Neural progenitor cell (in vitro differentiated cells): Measurements from ENCODE around the gene ZNF652.

ENCODE experiments used
- EZH2 ChIP-seq: fragments of 200-600 bp; sonication (generic); IDR thresholded peaks from 2 replicates; pipeline ENCODE4 v1.6.1; 2017; ENCODE audit warnings: antibody characterized with exemption, mild to moderate bottlenecking, moderate library complexity
- EZH2phosphoT487 ChIP-seq: fragments of 200-600 bp; sonication (generic); IDR thresholded peaks from 2 replicates; pipeline ENCODE4 v1.6.1; 2017; ENCODE audit warnings: antibody characterized with exemption
- TF ChIP-seq, protein P1 (sequence below): fragments of 200-600 bp; sonication (generic); IDR thresholded peaks from 2 replicates; pipeline ENCODE4 v1.5.1; 2017; ENCODE audit warnings: antibody characterized with exemption, mild to moderate bottlenecking

DNA sequence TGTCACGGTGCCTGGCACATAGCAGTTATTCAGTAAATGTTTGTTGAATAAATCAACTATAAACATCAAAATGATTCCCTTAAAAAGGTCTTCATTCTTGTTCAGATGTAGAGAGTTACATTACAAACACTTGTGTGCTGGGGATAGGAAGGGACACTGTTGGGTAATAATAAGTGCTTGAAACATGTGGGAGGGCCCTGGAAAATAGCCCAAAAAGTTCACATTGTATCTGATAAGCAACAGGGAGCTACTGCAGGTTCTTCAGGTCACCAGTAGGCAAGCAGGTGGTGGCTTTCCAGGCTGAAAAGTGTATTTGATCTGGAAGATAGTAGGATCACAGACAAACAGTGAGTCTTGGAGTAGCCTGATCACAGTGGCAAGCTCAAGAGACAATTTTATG lies 19.0 kb upstream of the ZNF652 start:
- TF ChIP-seq, protein P1, sequence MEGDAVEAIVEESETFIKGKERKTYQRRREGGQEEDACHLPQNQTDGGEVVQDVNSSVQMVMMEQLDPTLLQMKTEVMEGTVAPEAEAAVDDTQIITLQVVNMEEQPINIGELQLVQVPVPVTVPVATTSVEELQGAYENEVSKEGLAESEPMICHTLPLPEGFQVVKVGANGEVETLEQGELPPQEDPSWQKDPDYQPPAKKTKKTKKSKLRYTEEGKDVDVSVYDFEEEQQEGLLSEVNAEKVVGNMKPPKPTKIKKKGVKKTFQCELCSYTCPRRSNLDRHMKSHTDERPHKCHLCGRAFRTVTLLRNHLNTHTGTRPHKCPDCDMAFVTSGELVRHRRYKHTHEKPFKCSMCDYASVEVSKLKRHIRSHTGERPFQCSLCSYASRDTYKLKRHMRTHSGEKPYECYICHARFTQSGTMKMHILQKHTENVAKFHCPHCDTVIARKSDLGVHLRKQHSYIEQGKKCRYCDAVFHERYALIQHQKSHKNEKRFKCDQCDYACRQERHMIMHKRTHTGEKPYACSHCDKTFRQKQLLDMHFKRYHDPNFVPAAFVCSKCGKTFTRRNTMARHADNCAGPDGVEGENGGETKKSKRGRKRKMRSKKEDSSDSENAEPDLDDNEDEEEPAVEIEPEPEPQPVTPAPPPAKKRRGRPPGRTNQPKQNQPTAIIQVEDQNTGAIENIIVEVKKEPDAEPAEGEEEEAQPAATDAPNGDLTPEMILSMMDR = no peak
- TF ChIP-seq EZH2 (no peak), EZH2phosphoT487 (no peak)
